HG03575 (cell line): Measurements from ENCODE around the gene COL8A1.
"Not testable (repeated sequence)": the region's sequence is repeated elsewhere in the genome, so short reads cannot be mapped to it uniquely, and the experiment has no call there.

Experiments used
- ATAC-seq: cut with Tn5 transposase; IDR thresholded peaks from one replicate; pipeline ENCODE4 v1.9.1; 2021; ENCODE audit not compliant: unreplicated experiment, insufficient number of reproducible peaks, low FRiP score; ENCODE audit errors: extremely low read depth

COL8A1 gene

DNA sequence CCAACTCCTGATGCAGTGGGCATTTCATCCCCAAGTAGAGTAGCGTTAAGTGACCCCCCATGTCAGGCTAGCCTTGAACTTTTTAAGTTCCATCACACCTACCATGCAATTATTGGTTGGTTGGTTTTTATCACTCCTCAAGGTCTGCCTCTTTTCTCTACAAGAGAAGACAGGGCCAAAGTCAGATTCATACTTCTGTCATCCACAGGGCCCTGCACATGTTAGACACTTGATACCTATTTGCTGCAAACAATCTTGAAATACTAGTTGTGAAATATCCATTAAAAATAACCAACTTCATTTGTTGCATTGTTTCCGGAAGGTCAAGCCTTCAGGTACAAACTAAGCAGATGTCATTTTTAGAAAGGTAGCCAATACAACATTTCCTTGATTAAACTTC is 180.4 kb downstream of the COL8A1 start:
- ATAC-seq = no peak

DNA sequence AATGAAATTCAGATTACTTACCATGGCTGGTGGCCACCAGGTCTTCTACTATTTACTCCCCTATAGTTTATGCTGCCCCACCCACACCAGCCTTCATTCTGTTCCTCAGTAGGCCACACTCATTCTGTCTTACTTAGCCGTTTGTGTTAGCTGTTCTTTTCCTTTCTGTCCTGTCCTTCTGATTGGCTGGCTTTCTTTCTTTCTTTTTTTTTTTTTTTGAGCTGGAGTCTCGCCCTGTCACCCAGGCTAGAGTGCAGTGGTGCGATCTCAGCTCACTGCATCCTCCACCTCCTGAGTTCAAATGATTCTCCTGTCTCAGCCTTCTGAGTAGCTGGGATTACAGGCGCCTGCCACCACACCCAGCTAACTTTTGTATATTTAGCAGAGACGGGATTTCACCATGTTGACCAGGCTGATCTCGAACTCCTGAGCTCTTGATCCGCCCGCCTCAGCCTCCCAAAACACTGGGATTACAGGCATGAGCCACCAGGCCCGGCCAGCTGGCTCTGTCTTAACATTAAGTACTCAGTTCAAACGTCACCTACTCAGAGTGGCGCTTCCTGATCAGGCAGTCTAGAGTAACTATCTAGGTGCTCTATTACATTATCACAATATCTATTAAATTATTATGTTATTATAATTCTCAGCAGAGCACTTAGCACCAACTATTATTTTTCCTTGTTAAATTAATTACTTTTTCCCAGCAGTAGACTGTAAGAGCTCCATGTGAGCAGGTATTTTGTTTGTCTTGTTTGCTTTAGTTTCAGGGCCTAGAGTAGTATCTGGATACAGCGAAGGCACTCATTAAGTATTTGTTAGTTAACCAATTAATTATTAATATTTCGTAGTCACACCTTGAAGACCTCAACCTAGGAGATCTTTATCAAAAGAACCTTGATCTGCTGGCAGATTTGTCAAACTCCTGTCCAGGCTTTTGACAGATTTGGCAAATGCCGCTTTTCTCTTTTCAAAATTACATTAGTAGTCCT is 185.6 kb downstream of the COL8A1 start:
- no peak for ATAC-seq

DNA sequence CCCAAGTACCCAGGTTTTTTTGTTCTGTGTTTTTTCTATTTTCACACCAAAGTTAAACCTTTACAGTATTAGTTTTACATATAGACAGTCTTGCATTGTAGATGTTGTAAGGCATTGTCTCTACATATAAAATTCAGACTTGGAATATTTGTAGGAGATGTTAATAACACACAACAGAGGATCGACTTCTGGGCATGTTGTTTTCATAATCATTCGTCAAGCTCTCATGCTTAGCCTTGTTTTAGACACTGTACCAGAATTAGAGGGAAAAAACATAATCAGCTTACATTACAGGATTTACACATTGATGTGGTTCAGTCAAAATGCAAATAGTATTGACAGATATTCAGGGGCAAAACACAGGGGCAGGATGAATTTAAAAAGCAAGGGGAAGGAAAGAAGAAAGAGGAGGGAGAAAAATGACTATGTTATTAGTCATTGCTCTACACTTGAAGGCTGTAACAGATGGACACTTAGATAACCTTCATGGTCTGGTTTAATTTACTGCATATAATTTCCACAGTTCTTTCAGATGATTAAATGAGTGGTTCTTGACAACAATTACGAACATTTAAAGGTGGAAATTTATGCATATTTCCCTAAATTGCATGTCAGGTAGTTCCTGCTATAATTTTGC is 186.7 kb downstream of the COL8A1 start:
- ATAC-seq = no peak

DNA sequence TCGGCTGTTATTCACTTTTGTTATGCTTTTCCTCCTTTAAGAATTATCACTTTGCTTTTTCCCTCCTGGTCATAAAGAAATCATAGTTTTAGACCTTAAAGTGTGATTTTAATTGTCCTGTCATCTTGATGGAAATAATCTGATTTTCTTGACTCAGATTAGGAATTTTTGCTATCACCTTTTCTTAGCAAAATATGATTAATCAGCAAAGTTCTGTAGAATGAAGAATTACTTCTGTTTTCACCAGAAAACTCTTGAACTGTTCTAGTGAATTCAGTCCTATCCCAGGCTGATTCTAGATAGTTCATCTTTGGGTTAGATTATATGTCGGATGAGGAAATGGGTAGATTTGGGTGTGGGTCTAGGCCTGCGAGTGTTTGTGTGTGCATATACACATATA is 191.4 kb downstream of the COL8A1 start:
- no peak for ATAC-seq

DNA sequence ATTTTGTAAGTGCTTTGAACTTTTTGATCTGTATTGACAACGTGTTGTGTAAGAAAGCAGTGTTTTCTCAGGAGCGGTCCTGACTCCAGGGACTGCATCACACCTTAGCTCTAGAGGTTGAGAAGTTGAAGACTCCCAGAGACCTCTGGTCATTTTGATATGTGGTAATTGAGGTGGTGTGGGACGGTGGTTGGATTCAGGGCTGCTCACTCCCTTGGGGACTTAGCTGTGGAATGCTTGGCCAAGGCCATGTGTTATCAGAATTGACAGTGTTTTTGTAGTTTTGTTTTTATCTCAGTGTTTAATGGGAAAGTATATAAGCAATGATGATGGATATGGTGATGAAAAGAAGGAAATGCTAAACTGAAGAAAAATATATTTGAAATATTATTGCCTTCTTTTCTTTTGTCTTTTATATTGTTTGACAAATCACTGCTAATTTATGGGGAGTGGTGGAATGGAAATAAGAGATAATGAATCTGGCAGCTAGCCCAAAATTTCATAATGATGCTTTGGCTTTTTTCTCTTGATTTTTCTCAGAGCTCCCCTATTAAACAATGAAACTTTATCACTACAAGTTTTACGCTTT is 195.3 kb downstream of the COL8A1 start:
- no peak for ATAC-seq

DNA sequence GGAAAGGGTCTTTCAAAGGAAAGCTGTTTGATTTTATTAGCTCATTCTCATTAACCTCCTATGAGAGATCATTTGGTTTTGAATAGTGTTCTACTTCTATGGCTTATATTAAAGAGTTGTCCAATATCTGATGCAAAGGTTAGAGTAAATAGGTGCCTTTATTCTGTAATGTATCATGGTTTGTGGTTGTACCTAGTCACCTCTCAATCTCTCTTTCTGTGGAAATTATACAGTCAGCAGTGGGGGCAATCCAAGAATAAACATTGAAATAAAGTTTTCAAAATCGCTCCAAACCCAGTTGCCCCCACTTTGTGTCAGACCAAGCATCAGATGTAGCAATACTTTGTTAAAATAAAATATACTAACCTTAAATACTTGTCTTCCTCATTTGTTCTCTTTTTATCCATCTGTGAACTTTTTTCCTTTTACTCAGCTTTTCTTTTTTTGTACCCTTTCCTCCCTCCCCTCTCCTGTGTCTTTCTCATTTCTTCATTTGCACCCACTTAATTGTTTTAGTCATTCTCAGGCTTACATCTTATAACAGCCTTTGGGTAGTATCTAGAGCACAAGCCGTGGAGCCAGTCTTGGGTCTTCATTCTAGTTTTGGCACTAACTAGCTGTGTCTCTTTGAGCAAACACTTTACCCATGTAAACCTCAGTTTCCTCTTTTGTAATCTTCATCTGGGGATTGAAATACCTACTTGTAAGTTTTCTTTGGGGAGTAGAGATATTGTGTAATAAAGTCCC is 196.0 kb downstream of the COL8A1 start:
- no peak for ATAC-seq

DNA sequence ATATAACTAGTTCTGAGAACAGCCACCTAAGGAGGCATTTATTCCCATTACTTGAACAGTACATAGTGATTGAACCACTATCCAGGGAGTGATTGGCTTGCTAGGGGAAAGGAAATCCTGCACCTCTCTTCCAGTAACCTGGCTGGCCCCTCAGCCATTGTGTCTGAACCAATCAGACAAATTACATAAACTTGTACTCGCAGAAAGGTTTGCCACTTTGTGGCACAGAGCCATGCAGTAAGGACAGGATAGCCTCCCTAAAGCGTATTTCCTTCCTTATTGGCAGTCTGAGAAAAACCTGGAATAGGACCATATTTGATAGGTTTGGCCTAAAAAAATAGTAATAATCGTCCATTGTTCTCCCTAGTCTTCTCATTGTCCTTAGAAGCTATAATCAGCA is 198.3 kb downstream of the COL8A1 start:
- ATAC-seq = no peak

DNA sequence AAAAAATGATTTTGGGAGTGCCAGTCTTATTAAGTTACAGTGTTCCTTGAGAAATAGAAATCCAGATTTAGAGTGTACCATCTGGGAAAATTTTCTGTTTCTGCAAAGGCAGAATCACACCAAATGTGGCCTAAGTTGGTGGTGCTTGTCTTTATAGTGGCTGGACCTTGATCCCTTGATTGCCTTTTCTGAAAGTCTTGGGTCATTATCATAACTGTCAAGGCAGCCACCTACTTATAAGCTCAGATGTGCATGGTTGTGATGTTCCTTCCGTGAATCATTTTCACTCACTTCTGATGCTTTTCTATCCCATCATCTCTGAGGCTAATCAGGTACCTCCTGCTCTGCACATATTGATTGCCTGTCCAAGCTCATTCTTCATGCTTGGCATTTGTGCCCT is 199.3 kb downstream of the COL8A1 start:
- ATAC-seq = no peak

DNA sequence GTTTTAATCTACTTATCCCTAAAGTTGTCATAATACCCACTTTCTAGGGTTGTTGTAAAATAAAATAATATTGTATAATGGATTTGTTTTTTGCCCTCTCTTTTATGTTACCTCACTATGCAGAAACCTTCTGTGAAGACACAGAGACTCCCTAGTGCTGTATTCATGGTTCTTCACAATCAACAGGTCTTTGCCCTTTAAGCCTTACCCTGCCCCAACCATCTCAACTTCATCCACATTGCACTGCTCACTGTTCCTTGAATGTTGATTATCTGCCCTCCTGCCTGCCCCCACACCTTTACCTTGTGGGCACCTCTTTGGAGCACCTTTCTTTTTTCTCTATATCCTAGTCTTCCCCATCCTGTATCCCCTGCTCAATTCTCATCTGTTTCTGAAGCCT is 200.4 kb downstream of the COL8A1 start:
- ATAC-seq = no peak

DNA sequence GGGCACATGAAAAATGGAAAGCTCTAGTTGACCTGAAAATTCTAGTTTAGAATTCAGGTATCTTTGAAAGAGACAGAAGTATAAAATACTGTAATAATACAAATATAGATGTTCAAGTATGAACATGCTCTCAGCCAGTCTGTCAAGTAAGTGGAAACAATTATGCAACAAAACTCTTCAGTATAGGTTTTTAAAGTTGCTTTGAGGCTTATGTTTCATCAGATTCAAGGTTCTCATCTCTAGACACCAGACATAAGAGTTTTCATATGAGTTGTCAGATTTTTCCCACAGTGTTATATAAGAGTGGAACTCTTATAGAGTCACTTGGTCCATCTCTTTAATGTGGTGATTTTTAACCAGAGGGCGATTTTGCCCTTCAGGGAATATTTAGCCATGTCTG is 201.2 kb downstream of the COL8A1 start:
- ATAC-seq = no peak

DNA sequence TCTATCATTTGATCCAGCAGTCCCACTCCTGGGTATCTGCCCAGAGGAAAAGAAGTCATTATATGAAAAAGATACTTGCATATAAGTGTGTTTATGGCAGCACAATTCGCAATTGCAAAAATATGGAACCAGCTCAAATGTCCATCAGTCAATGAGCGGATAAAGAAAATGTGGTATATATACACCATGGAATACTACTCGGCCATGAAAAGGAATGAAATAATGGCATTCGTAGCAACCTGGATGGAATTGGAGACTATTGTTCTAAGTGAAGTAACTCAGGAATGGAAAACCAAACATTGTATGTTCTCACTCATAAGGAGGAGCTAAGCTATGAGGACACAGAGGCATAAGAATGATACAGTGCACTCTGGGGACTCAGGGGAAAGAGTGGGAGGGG is 203.6 kb downstream of the COL8A1 start:
- not testable (repeated sequence) for ATAC-seq

DNA sequence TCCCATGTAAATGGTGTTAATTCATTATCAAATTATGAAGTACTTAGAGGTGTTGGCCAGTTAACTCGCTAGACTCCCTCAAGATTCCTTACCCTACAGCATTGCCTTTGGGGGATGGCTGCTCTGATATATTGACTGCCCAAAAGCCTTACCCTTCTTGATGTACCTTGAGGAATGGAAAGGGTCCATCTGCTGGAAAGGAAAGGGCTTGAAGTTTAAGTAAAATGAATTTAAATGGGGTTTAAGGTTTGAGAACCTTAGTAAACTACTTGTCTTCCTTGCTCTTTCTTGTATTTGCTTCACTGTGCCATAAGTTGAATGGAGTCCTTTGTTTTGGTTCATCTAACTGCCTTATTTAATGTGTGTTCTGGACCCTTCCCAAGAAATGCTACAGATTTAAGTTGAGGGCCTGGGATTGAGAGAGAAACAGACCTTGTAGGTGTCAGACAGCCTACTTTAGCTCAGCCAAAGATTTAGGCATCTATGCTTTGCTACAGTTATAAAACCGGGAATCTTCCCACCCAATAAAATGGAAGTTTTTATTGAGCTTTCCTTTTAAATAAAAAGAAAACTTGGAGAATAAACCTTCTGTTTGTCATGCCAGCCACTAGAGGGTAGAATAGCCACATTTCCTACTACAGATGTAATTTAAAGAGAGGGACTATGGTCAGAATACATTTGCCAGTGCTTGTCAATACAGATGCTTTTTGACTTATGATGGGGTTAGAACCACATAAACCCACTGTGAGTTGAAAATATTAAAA is 204.6 kb downstream of the COL8A1 start:
- no peak for ATAC-seq

DNA sequence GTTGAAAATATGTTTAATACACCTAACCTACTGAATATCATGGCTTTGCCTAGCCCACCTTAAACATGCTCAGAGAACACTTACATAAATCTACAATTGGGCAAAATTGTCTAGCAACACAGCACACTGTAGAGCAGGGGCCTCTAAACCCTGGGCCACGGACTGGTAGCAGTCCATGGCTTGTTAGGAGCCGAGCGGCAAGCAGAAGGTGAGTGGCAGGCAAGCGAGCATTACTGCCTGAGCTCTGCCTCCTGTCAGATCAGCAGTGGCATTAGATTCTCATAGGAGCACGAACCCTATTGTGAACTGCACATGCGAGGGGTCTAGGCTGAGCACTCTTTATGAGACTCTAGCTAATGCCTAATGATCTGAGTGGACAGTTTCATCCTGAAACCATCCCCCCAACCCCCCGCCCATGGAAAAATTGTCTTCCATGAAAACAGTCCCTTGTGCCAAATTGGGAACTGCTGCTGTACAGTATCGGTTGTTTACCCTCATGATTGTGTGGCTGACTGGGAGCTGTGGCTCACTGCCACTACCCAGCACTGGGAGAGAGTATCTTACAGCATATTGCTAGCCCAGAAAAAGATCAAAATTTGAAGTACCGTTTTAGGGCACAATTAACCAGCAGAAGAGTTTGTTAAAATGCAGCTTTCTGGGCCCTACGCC is 205.3 kb downstream of the COL8A1 start:
- no peak for ATAC-seq

DNA sequence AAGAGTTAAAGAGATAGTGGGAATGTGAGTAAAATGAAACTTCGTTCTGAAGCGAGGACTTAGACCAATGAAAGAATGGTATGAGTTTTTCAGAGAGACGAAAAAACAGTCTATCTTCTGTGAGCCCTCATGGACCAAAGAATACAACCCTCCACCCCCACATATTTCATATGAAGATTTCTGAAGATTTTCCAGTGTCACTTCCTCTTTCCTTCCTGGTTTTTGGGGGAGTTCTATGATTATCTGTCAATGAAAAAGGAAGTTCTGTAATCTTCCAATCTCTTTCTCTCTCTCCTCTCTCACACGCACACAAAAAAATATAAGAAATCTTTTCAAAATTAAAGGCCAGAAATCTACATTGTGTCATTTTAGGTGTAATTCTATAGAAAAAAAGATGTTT is 206.9 kb downstream of the COL8A1 start:
- no peak for ATAC-seq

DNA sequence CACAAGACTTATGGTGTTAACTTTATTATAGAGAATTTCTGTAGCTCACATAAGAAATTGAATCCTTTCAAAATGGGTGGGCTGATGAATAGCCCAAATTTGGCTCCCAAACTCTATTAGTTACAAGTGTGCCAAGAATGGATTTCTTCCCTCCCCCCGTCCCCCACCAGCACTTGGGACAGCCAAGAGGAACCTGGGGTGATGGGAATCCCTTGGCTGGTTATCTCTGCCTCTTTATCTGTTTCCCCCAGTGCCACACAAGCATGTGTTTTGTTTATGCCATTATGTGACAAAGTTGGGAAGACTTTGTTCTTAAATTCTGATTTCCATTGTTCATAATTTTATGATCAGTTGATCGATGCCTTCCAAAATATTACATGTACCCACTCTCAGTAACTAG is 207.6 kb downstream of the COL8A1 start:
- ATAC-seq = no peak

DNA sequence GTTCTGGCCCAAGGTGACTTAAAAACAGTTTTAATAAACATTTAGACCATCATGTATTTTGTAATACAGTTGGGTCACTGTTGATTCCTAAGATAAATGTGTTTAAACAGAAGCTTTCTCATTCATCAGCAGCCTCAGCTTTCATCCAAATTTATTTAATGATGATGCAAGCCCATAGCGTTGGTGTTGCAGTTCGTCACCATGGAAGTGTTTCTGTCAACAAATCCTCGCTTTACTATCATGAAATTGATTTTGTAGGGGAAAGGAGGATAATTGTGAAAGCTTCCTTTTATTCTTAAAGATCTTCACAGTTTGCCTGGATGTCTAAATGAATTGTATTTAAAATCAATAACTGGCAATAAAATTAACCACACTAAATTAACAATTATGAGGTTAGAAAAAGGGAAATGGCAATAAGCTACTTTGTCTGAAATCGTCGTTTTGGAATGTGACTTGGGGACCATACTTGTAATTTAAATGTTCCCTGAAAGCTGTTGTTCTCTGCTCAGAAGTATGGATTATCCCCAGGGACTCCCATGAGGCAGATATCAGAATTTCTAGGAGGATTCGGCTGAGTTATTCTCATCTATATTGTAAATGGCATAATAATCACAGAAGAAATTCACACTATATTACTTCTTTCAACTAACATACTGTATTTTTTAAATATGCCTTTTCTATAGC is 208.2 kb downstream of the COL8A1 start:
- no peak for ATAC-seq

DNA sequence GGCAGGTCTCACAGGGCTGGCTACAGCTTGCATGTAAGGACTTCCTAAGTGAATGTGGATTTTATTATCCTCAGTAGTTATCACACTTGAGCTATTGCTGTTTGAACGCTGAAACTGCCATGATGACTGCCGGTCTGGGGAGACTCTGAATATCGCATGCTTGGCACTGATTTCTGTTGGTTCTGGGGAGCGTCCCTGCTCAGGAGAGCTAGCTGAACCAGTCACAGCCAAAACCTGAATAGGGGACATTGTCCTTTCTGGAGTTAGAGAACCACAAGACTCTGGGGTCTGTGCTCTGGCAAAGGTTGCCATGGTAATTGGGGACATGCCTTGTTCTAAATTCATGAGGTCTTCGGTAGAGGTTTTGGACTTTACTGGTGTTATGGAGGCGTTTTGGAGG is 210.0 kb downstream of the COL8A1 start:
- ATAC-seq = no peak
